ENCODE results near the gene WDR20.

Gene WDR20

GRCh38 chr14:102201353-102201738 lies 61.6 kb downstream of the WDR20 start:
- no peak for DNase-seq

GRCh38 chr14:102201776-102202175 lies 62.1 kb downstream of the WDR20 start:
- no peak for DNase-seq

GRCh38 chr14:102202944-102203343 lies 63.2 kb downstream of the WDR20 start:
- DNase-seq = no peak

- DNase-seq = no peak
Measured at GRCh38 chr14:102203382-102203781, 63.7 kb downstream of the WDR20 start.

GRCh38 chr14:102205560-102205959 lies 65.9 kb downstream of the WDR20 start:
- DNase-seq = no peak

- DNase-seq = no peak
Measured at GRCh38 chr14:102206918-102207317, 67.2 kb downstream of the WDR20 start.

- DNase-seq = no peak
Measured at GRCh38 chr14:102207831-102208365, 68.2 kb downstream of the WDR20 start.

GRCh38 chr14:102208741-102209140 lies 69.0 kb downstream of the WDR20 start:
- no peak for DNase-seq

GRCh38 chr14:102209224-102209966 lies 69.7 kb downstream of the WDR20 start:
- DNase-seq = no peak

- no peak for DNase-seq
Measured at GRCh38 chr14:102210421-102211042, 70.8 kb downstream of the WDR20 start.

- no peak for DNase-seq
Measured at GRCh38 chr14:102211240-102211639, 71.5 kb downstream of the WDR20 start.

GRCh38 chr14:102212356-102212755 lies 72.7 kb downstream of the WDR20 start:
- DNase-seq = no peak

GRCh38 chr14:102212845-102213244 lies 73.1 kb downstream of the WDR20 start:
- no peak for DNase-seq

- DNase-seq = no peak
Measured at GRCh38 chr14:102213470-102213869, 73.8 kb downstream of the WDR20 start.

- DNase-seq = no peak
Measured at GRCh38 chr14:102213984-102214658, 74.4 kb downstream of the WDR20 start.

GRCh38 chr14:102215071-102215470 lies 75.4 kb downstream of the WDR20 start:
- no peak for DNase-seq

GRCh38 chr14:102215576-102216250 lies 76.0 kb downstream of the WDR20 start:
- peak; percentile 28 for DNase-seq

GRCh38 chr14:102217399-102217798 lies 77.7 kb downstream of the WDR20 start:
- DNase-seq = no peak

- DNase-seq = no peak
Measured at GRCh38 chr14:102217987-102218421, 78.3 kb downstream of the WDR20 start.

- no peak for DNase-seq
Measured at GRCh38 chr14:102218688-102219087, 79.0 kb downstream of the WDR20 start.

- DNase-seq = no peak
Measured at GRCh38 chr14:102219316-102219715, 79.6 kb downstream of the WDR20 start.

GRCh38 chr14:102220031-102220430 lies 80.3 kb downstream of the WDR20 start:
- no peak for DNase-seq

- DNase-seq = no peak
Measured at GRCh38 chr14:102221026-102221425, 81.3 kb downstream of the WDR20 start.

Data from NCI-H187 treated with DMSO at 0.1 percent for 48 hours (cell line).